ENCODE measurements around the gene ACTN3. TPM values are rescaled to one million over a fixed set of nuclear protein-coding genes. Genes with fewer than 3 reads are reported as not detected.

Gene ACTN3
- total and polyA plus RNA-seq, 2 experiments from 2014 or later: 6.3 to 7.3 TPM

DNA sequence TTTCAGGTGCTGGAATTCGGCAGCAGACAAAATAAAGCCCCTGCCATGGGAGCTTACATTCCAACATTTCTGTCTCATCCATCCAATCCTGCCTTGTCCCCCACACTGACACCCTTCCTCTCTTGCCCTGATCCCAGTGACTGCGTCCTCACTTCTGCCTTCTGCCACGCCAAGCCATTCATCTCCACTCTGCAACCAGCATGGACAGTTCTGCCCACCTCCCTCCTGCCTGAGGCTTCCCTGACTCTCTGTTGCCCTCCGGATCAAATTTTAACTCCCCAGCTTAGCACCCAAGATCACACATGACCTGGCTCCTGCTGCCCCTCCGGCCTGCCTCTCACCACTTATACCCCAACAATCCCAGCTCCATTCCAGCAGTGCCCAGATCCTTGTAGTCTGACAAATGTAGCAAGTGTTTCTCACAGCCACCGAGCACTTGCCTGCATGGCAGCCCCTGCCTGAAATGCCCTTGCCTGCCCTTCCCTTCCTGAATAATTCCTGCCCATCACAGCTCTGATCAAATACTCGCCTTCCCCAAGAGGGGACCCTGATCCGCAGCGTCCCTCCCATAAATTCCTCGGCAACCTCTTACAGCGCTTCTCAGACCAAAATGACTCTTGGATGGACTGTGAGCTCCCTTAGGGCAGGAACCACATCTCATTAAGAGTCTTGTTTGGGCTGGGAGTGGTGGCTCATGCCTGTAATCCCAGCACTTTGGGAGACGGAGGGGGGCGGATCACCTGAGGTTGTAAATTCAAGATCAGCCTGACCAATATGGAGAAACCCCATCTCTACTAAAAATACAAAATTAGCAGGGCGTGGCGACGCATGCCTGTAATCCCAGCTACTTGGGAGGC lies 2.3 kb downstream of the ACTN3 start:
- peaks cover 6% of the 10 kb centered on the region for H3K27me3 Mint-ChIP-seq (ENCODE audit: insufficient read depth, low read depth, poor library complexity)
- Histone ChIP-seq H3K9me2 (ENCODE audit: insufficient read depth) (no peaks in the 10 kb centered on the region), H3K27ac (ENCODE audit: low read depth) (no peak overlapping the region), H3K36me3 (ENCODE audit: insufficient read depth) (no peaks in the 10 kb centered on the region), H4K20me1 (replicated peaks; ENCODE audit: insufficient read depth) (peaks cover 7% of the 10 kb centered on the region), H3K79me2 (replicated peaks; ENCODE audit: insufficient read depth) (0 out of 2 replicates have a peak, but pooled peaks cover 4% of the 10 kb centered on the region), H3F3A (replicated peaks; ENCODE audit: low read depth) (0 out of 2 replicates have a peak, but pooled peaks cover 3% of the 10 kb centered on the region), H3K27me3 (ENCODE audit: insufficient read depth) (no peaks in the 10 kb centered on the region), H3K4me1 (ENCODE audit: insufficient read depth) (peaks cover 35% of the 10 kb centered on the region), H3K4me2 (0 out of 2 replicates have a peak overlapping the region, but pooled peaks have one; percentile 4), H2AFZ (no peak overlapping the region), H3K4me3 (no peak overlapping the region)
- H3K9me3 Mint-ChIP-seq: no peaks in the 10 kb centered on the region; the same call in 2 of the 3 replicates
- peak; percentile 38 for DNase-seq (ENCODE audit: low spot score)
- peaks cover 31% of the 10 kb centered on the region for H3K4me1 Mint-ChIP-seq
- TF ChIP-seq EZH2phosphoT487 (IDR thresholded peaks at IDR 0.05; ENCODE audit: unreplicated experiment) (no peak), JUNB (IDR thresholded peaks at IDR 0.05; ENCODE audit: unreplicated experiment) (no peak), EZH2 (IDR thresholded peaks at IDR 0.05; ENCODE audit: low read depth, unreplicated experiment) (no peak)
- peak overlapping the region; percentile 11; the same call in 1 of the 3 replicates for H3K4me3 Mint-ChIP-seq
- ATAC-seq: no peak
- peaks cover 4% of the 10 kb centered on the region; the same call in 1 of the 3 replicates for H3K36me3 Mint-ChIP-seq (ENCODE audit: low read depth)
- peak overlapping the region; percentile 7; the same call in 1 of the 2 replicates for H3K27ac Mint-ChIP-seq

DNA sequence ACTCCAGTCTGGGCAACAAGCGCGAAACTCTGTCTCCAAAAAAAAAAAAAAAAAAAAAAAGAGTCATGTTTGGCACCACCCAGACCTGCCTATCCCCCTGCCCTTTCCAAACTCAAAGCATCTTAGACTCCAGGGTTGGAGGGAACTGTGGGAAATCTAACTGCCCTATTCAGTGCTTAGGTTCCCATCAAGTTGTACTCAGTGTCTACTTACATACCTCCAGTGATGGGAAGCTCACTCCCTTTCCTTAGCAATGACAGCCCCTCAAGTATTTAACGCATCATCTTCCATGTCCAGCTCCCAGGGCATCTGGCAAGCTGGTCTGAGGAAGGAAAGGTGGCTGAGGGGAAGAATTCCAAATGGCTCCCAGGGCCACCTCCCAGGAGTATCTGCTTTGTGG lies 3.0 kb downstream of the ACTN3 start:
- ATAC-seq (no peak), DNase-seq (ENCODE audit: low spot score) (no peak)
- Histone ChIP-seq H3K27ac (ENCODE audit: low read depth) (no peak overlapping the region), H3K27me3 (ENCODE audit: insufficient read depth) (no peaks in the 10 kb centered on the region), H3K36me3 (ENCODE audit: insufficient read depth) (no peaks in the 10 kb centered on the region), H3K4me3 (no peak overlapping the region), H3K79me2 (replicated peaks; ENCODE audit: insufficient read depth) (0 out of 2 replicates have a peak, but pooled peaks cover 4% of the 10 kb centered on the region), H3F3A (replicated peaks; ENCODE audit: low read depth) (0 out of 2 replicates have a peak, but pooled peaks cover 3% of the 10 kb centered on the region), H3K4me2 (no peak overlapping the region), H3K9me2 (ENCODE audit: insufficient read depth) (no peaks in the 10 kb centered on the region), H3K4me1 (ENCODE audit: insufficient read depth) (peaks cover 29% of the 10 kb centered on the region), H4K20me1 (replicated peaks; ENCODE audit: insufficient read depth) (peaks cover 7% of the 10 kb centered on the region), H2AFZ (no peak overlapping the region)
- Mint-ChIP-seq H3K27ac (no peak overlapping the region), H3K4me1 (peaks cover 26% of the 10 kb centered on the region), H3K9me3 (no peaks in the 10 kb centered on the region), H3K27me3 (ENCODE audit: insufficient read depth, low read depth, poor library complexity) (peaks cover 11% of the 10 kb centered on the region), H3K4me3 (no peak overlapping the region), H3K36me3 (ENCODE audit: low read depth) (peaks cover 4% of the 10 kb centered on the region; the same call in 1 of the 3 replicates)
- TF ChIP-seq STAT1 (IDR thresholded peaks at IDR 0.05; ENCODE audit: unreplicated experiment): no peak
- no peak for TF ChIP-seq EZH2 (IDR thresholded peaks at IDR 0.05; ENCODE audit: low read depth, unreplicated experiment)
- no peak for TF ChIP-seq ZNF114 (CRISPR knock-in tag; IDR thresholded peaks at IDR 0.05)
- TF ChIP-seq, protein P1, sequence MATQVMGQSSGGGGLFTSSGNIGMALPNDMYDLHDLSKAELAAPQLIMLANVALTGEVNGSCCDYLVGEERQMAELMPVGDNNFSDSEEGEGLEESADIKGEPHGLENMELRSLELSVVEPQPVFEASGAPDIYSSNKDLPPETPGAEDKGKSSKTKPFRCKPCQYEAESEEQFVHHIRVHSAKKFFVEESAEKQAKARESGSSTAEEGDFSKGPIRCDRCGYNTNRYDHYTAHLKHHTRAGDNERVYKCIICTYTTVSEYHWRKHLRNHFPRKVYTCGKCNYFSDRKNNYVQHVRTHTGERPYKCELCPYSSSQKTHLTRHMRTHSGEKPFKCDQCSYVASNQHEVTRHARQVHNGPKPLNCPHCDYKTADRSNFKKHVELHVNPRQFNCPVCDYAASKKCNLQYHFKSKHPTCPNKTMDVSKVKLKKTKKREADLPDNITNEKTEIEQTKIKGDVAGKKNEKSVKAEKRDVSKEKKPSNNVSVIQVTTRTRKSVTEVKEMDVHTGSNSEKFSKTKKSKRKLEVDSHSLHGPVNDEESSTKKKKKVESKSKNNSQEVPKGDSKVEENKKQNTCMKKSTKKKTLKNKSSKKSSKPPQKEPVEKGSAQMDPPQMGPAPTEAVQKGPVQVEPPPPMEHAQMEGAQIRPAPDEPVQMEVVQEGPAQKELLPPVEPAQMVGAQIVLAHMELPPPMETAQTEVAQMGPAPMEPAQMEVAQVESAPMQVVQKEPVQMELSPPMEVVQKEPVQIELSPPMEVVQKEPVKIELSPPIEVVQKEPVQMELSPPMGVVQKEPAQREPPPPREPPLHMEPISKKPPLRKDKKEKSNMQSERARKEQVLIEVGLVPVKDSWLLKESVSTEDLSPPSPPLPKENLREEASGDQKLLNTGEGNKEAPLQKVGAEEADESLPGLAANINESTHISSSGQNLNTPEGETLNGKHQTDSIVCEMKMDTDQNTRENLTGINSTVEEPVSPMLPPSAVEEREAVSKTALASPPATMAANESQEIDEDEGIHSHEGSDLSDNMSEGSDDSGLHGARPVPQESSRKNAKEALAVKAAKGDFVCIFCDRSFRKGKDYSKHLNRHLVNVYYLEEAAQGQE (IDR thresholded peaks at IDR 0.05; ENCODE audit: unreplicated experiment): no peak
- TF ChIP-seq JUNB (IDR thresholded peaks at IDR 0.05; ENCODE audit: unreplicated experiment): no peak

Measured in GM23338 (cell line).